ENCODE measurements around the gene SV2C.

The SV2C gene

DNA sequence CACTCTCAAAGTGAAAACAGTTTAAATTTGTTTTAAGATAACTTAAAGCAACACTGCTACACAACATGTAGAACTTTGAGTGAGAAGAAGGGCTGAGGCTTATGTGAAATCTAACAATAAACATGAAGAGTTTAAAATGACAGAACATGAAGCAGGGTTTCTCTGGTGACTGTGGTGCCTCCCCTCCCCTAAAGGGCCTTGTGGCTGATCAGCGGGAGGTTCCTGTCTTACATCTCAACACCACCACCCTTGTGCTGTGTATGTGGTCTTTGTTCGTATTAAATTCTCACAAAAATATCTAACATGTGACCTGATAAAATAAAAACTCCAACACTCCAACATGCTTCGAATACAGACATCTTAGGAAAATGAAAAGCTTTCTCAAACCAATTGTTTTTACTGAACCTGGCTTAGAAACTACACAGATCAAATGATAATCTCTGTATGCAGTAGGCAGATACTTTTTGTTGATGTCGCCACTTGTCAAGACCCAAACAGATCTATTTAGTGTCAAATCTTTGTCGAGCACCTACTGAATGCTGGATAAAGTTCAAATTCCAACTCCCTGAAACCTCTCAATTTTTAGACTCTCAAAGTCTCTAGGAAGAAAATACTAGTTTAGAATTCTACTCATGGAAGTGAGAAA, 310.0 kb downstream of the SV2C start:
- Histone ChIP-seq H3K27ac (ENCODE audit: low read length) (no peak overlapping the region), H3K79me2 (ENCODE audit: insufficient read depth, low read length) (no peaks in the 10 kb centered on the region), H3K27me3 (ENCODE audit: insufficient read depth, low read length, poor library complexity) (peaks cover 10% of the 10 kb centered on the region), H2AFZ (ENCODE audit: low read depth, low read length) (no peak overlapping the region), H3K4me1 (ENCODE audit: insufficient read depth, low read length) (no peaks in the 10 kb centered on the region), H3K4me2 (ENCODE audit: insufficient read depth, low read length) (no peak overlapping the region), H3K9ac (ENCODE audit: low read depth, low read length) (no peak overlapping the region), H3K9me3 (ENCODE audit: insufficient read depth, low read length, severe bottlenecking) (no peaks in the 10 kb centered on the region), H3K36me3 (ENCODE audit: insufficient read depth, low read length) (no peaks in the 10 kb centered on the region), H3K4me3 (ENCODE audit: low read depth in 1 of 2, low read length in 2 of 2) (no peak overlapping the region), H4K20me1 (ENCODE audit: insufficient read depth, low read length) (no peaks in the 10 kb centered on the region)
- ATAC-seq (ENCODE audit: insufficient read depth, low read depth) (no peak), DNase-seq (no peak)
- no peak for TF ChIP-seq EZH2 (IDR thresholded peaks at IDR 0.05; ENCODE audit: borderline replicate concordance, low read depth, low read length, severe bottlenecking)

DNA sequence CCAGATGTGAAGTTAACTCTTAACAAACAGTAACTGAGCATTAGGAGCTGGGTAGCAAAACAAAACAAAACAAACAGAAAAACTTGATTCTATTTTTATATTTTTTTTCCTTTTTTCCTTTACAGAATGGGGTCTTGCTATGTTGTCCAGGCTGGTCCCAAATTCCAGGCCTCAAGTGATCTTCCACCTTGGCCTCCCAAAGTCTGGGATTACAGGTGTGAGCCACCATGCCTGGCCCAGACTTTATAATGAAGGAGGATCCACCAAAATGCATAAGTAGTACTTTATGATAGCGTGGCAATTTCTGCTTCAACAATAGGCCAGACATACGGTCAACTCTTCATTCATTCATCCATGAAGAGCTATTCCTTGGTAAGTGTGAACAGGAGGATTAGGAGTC, 314.0 kb downstream of the SV2C start:
- no peak overlapping the region for H3K4me3 ChIP-seq (ENCODE audit: low read depth in 1 of 2, low read length in 2 of 2)
- peaks cover 17% of the 10 kb centered on the region for H3K27me3 ChIP-seq (ENCODE audit: insufficient read depth, low read length, poor library complexity)
- H3K36me3 ChIP-seq (ENCODE audit: insufficient read depth, low read length), result no peaks in the 10 kb centered on the region
- H3K4me1 ChIP-seq (ENCODE audit: insufficient read depth, low read length), result peaks cover 6% of the 10 kb centered on the region
- no peak for TF ChIP-seq EZH2 (IDR thresholded peaks at IDR 0.05; ENCODE audit: borderline replicate concordance, low read depth, low read length, severe bottlenecking)
- no peak for DNase-seq
- no peak overlapping the region for H3K4me2 ChIP-seq (ENCODE audit: insufficient read depth, low read length)
- H3K27ac ChIP-seq (ENCODE audit: low read length), result no peak overlapping the region
- no peak overlapping the region for H2AFZ ChIP-seq (ENCODE audit: low read depth, low read length)
- no peak for ATAC-seq (ENCODE audit: insufficient read depth, low read depth)
- peaks cover 13% of the 10 kb centered on the region for H4K20me1 ChIP-seq (ENCODE audit: insufficient read depth, low read length)
- H3K9me3 ChIP-seq (ENCODE audit: insufficient read depth, low read length, severe bottlenecking), result no peaks in the 10 kb centered on the region
- no peaks in the 10 kb centered on the region for H3K79me2 ChIP-seq (ENCODE audit: insufficient read depth, low read length)
- H3K9ac ChIP-seq (ENCODE audit: low read depth, low read length), result no peak overlapping the region

DNA sequence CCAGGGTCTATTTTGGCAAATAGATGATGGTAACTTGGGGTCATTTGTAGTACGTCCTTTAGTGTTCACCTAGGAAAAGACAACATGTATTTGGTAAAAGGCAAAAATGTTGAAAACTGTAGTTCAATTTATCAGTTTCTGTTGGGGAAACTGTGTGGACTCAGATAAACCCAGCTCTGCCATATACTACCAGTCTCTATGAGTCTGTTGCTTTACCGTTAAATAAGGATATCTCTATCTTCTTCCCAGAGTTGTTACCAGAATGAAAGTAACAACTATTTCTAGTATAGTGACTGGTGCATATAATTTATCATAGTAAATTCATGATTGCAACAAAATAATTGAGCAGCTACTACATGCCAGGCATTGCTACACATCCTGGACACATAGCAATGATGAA, 316.1 kb downstream of the SV2C start:
- no peak overlapping the region for H3K4me2 ChIP-seq (ENCODE audit: insufficient read depth, low read length)
- TF ChIP-seq, protein P1, sequence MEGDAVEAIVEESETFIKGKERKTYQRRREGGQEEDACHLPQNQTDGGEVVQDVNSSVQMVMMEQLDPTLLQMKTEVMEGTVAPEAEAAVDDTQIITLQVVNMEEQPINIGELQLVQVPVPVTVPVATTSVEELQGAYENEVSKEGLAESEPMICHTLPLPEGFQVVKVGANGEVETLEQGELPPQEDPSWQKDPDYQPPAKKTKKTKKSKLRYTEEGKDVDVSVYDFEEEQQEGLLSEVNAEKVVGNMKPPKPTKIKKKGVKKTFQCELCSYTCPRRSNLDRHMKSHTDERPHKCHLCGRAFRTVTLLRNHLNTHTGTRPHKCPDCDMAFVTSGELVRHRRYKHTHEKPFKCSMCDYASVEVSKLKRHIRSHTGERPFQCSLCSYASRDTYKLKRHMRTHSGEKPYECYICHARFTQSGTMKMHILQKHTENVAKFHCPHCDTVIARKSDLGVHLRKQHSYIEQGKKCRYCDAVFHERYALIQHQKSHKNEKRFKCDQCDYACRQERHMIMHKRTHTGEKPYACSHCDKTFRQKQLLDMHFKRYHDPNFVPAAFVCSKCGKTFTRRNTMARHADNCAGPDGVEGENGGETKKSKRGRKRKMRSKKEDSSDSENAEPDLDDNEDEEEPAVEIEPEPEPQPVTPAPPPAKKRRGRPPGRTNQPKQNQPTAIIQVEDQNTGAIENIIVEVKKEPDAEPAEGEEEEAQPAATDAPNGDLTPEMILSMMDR (IDR thresholded peaks at IDR 0.05; ENCODE audit: borderline replicate concordance, extremely low read depth, low read length, poor library complexity, severe bottlenecking), result no peak
- TF ChIP-seq EZH2 (IDR thresholded peaks at IDR 0.05; ENCODE audit: borderline replicate concordance, low read depth, low read length, severe bottlenecking), result no peak
- H3K9ac ChIP-seq (ENCODE audit: low read depth, low read length), result no peak overlapping the region
- no peaks in the 10 kb centered on the region for H3K9me3 ChIP-seq (ENCODE audit: insufficient read depth, low read length, severe bottlenecking)
- H3K27me3 ChIP-seq (ENCODE audit: insufficient read depth, low read length, poor library complexity), result peaks cover 28% of the 10 kb centered on the region
- H4K20me1 ChIP-seq (ENCODE audit: insufficient read depth, low read length), result peaks cover 15% of the 10 kb centered on the region
- peaks cover 27% of the 10 kb centered on the region for H3K4me1 ChIP-seq (ENCODE audit: insufficient read depth, low read length)
- no peak overlapping the region for H3K27ac ChIP-seq (ENCODE audit: low read length)
- H3K36me3 ChIP-seq (ENCODE audit: insufficient read depth, low read length), result no peaks in the 10 kb centered on the region
- DNase-seq (no peak), ATAC-seq (ENCODE audit: insufficient read depth, low read depth) (no peak)
- H3K4me3 ChIP-seq (ENCODE audit: low read depth in 1 of 2, low read length in 2 of 2), result no peak overlapping the region
- no peaks in the 10 kb centered on the region for H3K79me2 ChIP-seq (ENCODE audit: insufficient read depth, low read length)
- no peak overlapping the region for H2AFZ ChIP-seq (ENCODE audit: low read depth, low read length)

DNA sequence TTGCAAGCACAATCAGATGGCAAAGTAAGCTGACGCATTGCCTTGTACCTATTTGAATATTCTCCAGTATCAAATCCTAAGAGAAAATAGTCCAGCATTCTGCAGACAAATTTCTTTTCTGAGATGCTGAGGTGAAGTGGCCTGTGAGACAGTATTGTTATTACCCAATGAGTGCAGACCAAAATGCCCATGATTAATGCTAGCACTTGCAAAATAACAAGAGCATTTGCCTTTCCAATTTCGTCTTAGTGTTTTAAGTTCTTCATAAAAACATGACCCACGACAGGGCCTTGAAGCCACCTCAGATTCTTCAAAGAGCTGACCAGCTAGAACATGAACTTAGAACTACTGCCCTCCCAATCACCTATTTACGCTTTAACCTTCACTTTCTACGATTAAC, 317.3 kb downstream of the SV2C start:
- DNase-seq (no peak), ATAC-seq (ENCODE audit: insufficient read depth, low read depth) (no peak)
- Histone ChIP-seq H3K4me2 (ENCODE audit: insufficient read depth, low read length) (no peak overlapping the region), H3K27ac (ENCODE audit: low read length) (no peak overlapping the region), H3K79me2 (ENCODE audit: insufficient read depth, low read length) (no peaks in the 10 kb centered on the region), H3K9me3 (ENCODE audit: insufficient read depth, low read length, severe bottlenecking) (no peaks in the 10 kb centered on the region), H2AFZ (ENCODE audit: low read depth, low read length) (no peak overlapping the region), H4K20me1 (ENCODE audit: insufficient read depth, low read length) (peaks cover 20% of the 10 kb centered on the region), H3K36me3 (ENCODE audit: insufficient read depth, low read length) (no peaks in the 10 kb centered on the region), H3K27me3 (ENCODE audit: insufficient read depth, low read length, poor library complexity) (peaks cover 39% of the 10 kb centered on the region), H3K9ac (ENCODE audit: low read depth, low read length) (no peak overlapping the region), H3K4me1 (ENCODE audit: insufficient read depth, low read length) (peaks cover 31% of the 10 kb centered on the region), H3K4me3 (ENCODE audit: low read depth in 1 of 2, low read length in 2 of 2) (no peak overlapping the region)
- TF ChIP-seq, protein P1 (IDR thresholded peaks at IDR 0.05; ENCODE audit: borderline replicate concordance, extremely low read depth, low read length, poor library complexity, severe bottlenecking), result no peak
- TF ChIP-seq EZH2 (IDR thresholded peaks at IDR 0.05; ENCODE audit: borderline replicate concordance, low read depth, low read length, severe bottlenecking), result no peak
